HCT116 (cell line): ENCODE results near the gene TSPAN15.

Experiments
- EZH2 ChIP-seq: fragments of 200-600 bp; sonication (generic); IDR thresholded peaks from 2 replicates; pipeline ENCODE4 v1.6.1; 2017; ENCODE audit warnings: antibody characterized with exemption, mixed run types
- EZH2phosphoT487 ChIP-seq: fragments of 200-600 bp; IDR thresholded peaks from 2 replicates; pipeline ENCODE4 v1.6.1; 2018; ENCODE audit warnings: antibody characterized with exemption, borderline replicate concordance
- POLR2A ChIP-seq: IDR thresholded peaks from 2 replicates; pipeline ENCODE4 v1.7.0; 2011; ENCODE audit warnings: borderline replicate concordance; ENCODE audit not compliant: insufficient read depth, insufficient read length; ENCODE audit errors: extremely low read depth
- POLR2AphosphoS5 ChIP-seq: IDR thresholded peaks from 2 replicates; pipeline ENCODE4 v1.6.1; 2011; ENCODE audit warnings: mild to moderate bottlenecking, low read depth, low read length, moderate library complexity
- RAD21 ChIP-seq: IDR thresholded peaks from 2 replicates; pipeline ENCODE4 v1.6.1; 2012; ENCODE audit warnings: low read depth, mild to moderate bottlenecking
- SIN3A ChIP-seq: IDR thresholded peaks from 2 replicates; pipeline ENCODE4 v1.6.1; 2012; ENCODE audit warnings: low read depth
- TCF7L2 ChIP-seq: IDR thresholded peaks from 2 replicates; pipeline ENCODE4 v1.7.0; 2011; ENCODE audit warnings: borderline replicate concordance, inconsistent platforms; ENCODE audit not compliant: insufficient read depth, insufficient read length; ENCODE audit errors: extremely low read depth
- ZNF274 ChIP-seq: fragments of 200-500 bp; sonication (Bioruptor generic); IDR thresholded peaks from 2 replicates; pipeline ENCODE4 v1.6.1; 2014; ENCODE audit warnings: mild to moderate bottlenecking, low read depth, low read length, inconsistent platforms
- TF ChIP-seq, protein P1 (sequence below): IDR thresholded peaks from 2 replicates; pipeline ENCODE4 v1.6.1; 2012; ENCODE audit warnings: low read depth
- TF ChIP-seq, protein P2 (sequence below), 3 experiments: fragments of 200-600 bp in 1 of 3; sonication (generic) in 1 of 3; IDR thresholded peaks in 2 of 3; conservative IDR thresholded peaks in 1 of 3; 2 replicates each; pipeline ENCODE4 v1.5.1; 2012 to 2017; ENCODE audit warnings: low read depth in 2 of 3, low read length in 2 of 3, antibody characterized with exemption in 1 of 3, borderline replicate concordance in 1 of 3, control low read depth in 1 of 3, mild to moderate bottlenecking in 1 of 3, mixed read lengths in 1 of 3, mixed run types in 1 of 3, moderate library complexity in 1 of 3; ENCODE audit not compliant: insufficient read depth in 1 of 3
- TF ChIP-seq, protein P3 (sequence below): IDR thresholded peaks from 2 replicates; pipeline ENCODE4 v1.6.1; 2012

DNA sequence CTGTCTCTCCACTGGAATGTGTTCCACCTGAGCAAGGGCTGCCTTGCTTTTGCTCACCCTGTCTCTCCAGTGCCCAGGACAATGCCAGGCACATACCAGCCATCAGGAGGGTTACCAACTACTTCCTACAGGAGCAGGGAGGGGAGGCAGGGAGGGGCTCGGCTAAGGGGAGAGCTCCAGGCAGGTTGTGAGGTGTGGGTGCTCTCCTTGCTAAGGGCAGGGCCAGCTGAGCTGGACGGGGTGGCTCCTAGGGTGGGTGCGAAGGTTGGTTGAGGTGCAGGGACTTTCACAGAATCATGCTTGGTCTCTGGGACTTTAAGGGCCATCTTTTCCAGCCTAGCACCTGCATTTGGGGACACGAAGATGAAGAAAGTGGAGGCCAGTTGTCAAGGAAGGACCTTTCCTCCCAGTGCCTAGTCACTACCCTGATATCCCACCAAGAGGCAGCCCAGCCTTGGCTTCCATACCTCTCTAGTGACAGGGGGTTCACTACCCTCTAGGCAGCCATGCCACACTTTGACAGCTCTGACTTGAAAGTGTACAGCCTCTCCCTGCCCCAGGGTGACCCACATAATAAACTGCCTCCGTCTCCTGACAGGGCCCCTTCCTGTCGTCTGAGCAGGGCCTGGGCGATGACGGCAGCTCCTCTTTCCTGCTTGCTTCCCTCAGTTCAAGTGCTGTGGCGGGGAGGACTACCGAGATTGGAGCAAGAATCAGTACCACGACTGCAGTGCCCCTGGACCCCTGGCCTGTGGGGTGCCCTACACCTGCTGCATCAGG, 46.5 kb downstream of the TSPAN15 start:
- no peak for TF ChIP-seq EZH2phosphoT487
- TF ChIP-seq POLR2A: no peak
- TF ChIP-seq, protein P1, sequence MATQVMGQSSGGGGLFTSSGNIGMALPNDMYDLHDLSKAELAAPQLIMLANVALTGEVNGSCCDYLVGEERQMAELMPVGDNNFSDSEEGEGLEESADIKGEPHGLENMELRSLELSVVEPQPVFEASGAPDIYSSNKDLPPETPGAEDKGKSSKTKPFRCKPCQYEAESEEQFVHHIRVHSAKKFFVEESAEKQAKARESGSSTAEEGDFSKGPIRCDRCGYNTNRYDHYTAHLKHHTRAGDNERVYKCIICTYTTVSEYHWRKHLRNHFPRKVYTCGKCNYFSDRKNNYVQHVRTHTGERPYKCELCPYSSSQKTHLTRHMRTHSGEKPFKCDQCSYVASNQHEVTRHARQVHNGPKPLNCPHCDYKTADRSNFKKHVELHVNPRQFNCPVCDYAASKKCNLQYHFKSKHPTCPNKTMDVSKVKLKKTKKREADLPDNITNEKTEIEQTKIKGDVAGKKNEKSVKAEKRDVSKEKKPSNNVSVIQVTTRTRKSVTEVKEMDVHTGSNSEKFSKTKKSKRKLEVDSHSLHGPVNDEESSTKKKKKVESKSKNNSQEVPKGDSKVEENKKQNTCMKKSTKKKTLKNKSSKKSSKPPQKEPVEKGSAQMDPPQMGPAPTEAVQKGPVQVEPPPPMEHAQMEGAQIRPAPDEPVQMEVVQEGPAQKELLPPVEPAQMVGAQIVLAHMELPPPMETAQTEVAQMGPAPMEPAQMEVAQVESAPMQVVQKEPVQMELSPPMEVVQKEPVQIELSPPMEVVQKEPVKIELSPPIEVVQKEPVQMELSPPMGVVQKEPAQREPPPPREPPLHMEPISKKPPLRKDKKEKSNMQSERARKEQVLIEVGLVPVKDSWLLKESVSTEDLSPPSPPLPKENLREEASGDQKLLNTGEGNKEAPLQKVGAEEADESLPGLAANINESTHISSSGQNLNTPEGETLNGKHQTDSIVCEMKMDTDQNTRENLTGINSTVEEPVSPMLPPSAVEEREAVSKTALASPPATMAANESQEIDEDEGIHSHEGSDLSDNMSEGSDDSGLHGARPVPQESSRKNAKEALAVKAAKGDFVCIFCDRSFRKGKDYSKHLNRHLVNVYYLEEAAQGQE: no peak
- TF ChIP-seq, protein P2, sequence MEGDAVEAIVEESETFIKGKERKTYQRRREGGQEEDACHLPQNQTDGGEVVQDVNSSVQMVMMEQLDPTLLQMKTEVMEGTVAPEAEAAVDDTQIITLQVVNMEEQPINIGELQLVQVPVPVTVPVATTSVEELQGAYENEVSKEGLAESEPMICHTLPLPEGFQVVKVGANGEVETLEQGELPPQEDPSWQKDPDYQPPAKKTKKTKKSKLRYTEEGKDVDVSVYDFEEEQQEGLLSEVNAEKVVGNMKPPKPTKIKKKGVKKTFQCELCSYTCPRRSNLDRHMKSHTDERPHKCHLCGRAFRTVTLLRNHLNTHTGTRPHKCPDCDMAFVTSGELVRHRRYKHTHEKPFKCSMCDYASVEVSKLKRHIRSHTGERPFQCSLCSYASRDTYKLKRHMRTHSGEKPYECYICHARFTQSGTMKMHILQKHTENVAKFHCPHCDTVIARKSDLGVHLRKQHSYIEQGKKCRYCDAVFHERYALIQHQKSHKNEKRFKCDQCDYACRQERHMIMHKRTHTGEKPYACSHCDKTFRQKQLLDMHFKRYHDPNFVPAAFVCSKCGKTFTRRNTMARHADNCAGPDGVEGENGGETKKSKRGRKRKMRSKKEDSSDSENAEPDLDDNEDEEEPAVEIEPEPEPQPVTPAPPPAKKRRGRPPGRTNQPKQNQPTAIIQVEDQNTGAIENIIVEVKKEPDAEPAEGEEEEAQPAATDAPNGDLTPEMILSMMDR (IDR thresholded peaks at IDR 0.05 in 2 of 3, conservative IDR thresholded peaks at IDR 0.05 in 1 of 3; ENCODE audit: borderline replicate concordance in 1 of 3, insufficient read depth in 1 of 3, low read depth in 2 of 3, low read length in 2 of 3): no peak
- TF ChIP-seq EZH2: no peak
- no peak for TF ChIP-seq SIN3A
- no peak for TF ChIP-seq ZNF274
- no peak for TF ChIP-seq TCF7L2
- no peak for TF ChIP-seq RAD21
- TF ChIP-seq, protein P3, sequence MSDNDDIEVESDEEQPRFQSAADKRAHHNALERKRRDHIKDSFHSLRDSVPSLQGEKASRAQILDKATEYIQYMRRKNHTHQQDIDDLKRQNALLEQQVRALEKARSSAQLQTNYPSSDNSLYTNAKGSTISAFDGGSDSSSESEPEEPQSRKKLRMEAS: no peak
- no peak for TF ChIP-seq POLR2AphosphoS5
